BE2C (cell line): Measurements from ENCODE around the gene PPFIA4.

Experiments
- DNase-seq: peaks from one replicate; pipeline ENCODE4 v3.0.0-alpha.2; 2020
- H3K27me3 ChIP-seq: fragments of 250-450 bp; sonication (Bioruptor Pico); 2 replicates; pipeline ENCODE4 v1.5.1; 2020; ENCODE audit warnings: mild to moderate bottlenecking
- H3K36me3 ChIP-seq: fragments of 250-450 bp; sonication (Bioruptor Pico); 2 replicates; pipeline ENCODE4 v1.5.1; 2020; ENCODE audit warnings: mild to moderate bottlenecking
- H3K4me1 ChIP-seq: fragments of 250-450 bp; sonication (Bioruptor Pico); 2 replicates; pipeline ENCODE4 v1.5.1; 2020
- H3K4me3 ChIP-seq: 2 replicates; pipeline ENCODE4 v1.5.1; 2011; ENCODE audit warnings: low read depth, low read length
- H3K9me3 ChIP-seq: fragments of 250-450 bp; sonication (Bioruptor Pico); 2 replicates; pipeline ENCODE4 v1.5.1; 2020
- TF ChIP-seq, protein P1 (sequence below): IDR thresholded peaks from 2 replicates; pipeline ENCODE4 v1.5.1; 2012; ENCODE audit warnings: mild to moderate bottlenecking, low read depth, low read length

PPFIA4 gene

DNA sequence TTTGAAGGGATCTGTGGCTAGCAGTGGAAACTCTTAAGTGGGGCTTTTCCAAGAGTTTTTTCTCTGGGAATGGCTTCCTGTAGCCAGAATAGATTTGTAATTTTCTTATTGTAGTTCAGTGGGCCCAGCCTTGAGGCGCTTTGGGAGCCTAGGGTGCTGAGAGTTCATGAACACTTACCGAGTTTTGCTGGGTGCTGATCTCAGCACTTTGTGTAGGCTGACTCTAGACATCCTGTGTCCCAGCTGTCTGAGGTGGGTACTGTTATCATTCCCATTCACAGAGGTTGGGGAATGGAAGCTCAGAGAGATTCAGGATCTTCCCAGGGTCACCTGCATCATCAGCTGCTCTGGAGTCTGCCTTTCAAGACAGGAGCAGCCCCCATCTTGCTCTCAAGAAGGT lies 7.0 kb downstream of the PPFIA4 start:
- no peaks in the 10 kb centered on the region for H3K9me3 ChIP-seq
- H3K27me3 ChIP-seq, result no peaks in the 10 kb centered on the region
- no peaks in the 10 kb centered on the region for H3K36me3 ChIP-seq
- no peak overlapping the region for H3K4me3 ChIP-seq
- TF ChIP-seq, protein P1, sequence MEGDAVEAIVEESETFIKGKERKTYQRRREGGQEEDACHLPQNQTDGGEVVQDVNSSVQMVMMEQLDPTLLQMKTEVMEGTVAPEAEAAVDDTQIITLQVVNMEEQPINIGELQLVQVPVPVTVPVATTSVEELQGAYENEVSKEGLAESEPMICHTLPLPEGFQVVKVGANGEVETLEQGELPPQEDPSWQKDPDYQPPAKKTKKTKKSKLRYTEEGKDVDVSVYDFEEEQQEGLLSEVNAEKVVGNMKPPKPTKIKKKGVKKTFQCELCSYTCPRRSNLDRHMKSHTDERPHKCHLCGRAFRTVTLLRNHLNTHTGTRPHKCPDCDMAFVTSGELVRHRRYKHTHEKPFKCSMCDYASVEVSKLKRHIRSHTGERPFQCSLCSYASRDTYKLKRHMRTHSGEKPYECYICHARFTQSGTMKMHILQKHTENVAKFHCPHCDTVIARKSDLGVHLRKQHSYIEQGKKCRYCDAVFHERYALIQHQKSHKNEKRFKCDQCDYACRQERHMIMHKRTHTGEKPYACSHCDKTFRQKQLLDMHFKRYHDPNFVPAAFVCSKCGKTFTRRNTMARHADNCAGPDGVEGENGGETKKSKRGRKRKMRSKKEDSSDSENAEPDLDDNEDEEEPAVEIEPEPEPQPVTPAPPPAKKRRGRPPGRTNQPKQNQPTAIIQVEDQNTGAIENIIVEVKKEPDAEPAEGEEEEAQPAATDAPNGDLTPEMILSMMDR, result no peak
- peaks cover 9% of the 10 kb centered on the region for H3K4me1 ChIP-seq
- DNase-seq, result no peak

DNA sequence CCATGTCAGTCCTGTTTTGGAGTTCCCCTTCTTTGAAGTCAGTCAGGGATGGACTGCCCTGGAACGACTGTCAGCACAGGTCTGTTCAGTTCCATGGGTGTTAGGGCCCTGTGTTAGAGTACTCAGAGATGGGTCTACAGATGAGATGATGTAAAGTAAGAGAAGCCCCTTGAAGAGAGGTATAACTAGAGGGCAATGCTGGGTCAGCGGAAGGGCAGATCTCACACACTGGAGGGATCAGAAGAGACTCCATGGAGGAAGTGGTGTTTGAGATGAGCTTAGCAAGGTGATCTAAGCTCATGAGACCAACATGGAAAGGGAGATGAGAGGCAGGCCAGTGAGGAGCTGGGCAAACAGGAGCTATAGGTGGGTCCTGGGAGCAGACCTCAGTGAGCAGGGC lies 7.6 kb downstream of the PPFIA4 start:
- Histone ChIP-seq H3K4me3 (no peak overlapping the region), H3K4me1 (peaks cover 3% of the 10 kb centered on the region), H3K36me3 (no peaks in the 10 kb centered on the region), H3K27me3 (no peaks in the 10 kb centered on the region), H3K9me3 (no peaks in the 10 kb centered on the region)
- TF ChIP-seq, protein P1, result no peak
- no peak for DNase-seq

DNA sequence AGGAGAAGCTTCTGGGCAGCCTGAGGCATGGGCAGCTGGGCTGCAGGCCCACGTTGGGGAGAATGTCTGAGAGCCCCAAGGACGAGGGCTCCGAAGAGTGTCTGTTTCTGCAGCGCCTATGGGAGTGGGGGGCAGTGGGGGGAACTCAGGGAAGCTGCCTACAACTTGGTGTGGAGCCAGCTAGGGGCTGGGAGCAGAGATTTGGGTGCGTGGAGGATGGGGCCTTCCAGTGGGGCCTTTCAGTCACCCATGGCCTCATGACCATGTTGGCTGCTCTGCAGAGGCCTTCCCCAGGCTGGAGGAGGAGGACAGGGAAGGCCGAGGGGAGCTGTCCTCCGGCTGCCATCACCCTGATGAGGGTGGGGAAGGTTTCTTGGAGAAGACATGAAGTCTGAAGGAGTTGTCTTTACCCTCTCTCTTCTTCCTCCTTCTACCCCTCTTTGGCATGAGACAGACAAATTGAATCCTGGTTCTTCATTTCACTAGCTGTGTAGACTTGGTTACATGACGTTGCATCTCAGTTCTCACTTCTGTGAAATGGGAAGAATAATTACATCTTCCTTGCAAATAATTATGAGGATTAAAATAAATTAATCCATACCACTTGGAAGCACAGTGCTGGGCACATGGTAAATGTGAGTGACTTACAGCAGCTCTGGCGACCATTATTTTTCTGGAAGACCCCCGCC lies 8.3 kb downstream of the PPFIA4 start:
- H3K4me1 ChIP-seq, result peaks cover 4% of the 10 kb centered on the region
- TF ChIP-seq, protein P1, result no peak
- H3K36me3 ChIP-seq, result no peaks in the 10 kb centered on the region
- H3K9me3 ChIP-seq, result no peaks in the 10 kb centered on the region
- no peak overlapping the region for H3K4me3 ChIP-seq
- DNase-seq, result no peak
- H3K27me3 ChIP-seq, result no peaks in the 10 kb centered on the region

DNA sequence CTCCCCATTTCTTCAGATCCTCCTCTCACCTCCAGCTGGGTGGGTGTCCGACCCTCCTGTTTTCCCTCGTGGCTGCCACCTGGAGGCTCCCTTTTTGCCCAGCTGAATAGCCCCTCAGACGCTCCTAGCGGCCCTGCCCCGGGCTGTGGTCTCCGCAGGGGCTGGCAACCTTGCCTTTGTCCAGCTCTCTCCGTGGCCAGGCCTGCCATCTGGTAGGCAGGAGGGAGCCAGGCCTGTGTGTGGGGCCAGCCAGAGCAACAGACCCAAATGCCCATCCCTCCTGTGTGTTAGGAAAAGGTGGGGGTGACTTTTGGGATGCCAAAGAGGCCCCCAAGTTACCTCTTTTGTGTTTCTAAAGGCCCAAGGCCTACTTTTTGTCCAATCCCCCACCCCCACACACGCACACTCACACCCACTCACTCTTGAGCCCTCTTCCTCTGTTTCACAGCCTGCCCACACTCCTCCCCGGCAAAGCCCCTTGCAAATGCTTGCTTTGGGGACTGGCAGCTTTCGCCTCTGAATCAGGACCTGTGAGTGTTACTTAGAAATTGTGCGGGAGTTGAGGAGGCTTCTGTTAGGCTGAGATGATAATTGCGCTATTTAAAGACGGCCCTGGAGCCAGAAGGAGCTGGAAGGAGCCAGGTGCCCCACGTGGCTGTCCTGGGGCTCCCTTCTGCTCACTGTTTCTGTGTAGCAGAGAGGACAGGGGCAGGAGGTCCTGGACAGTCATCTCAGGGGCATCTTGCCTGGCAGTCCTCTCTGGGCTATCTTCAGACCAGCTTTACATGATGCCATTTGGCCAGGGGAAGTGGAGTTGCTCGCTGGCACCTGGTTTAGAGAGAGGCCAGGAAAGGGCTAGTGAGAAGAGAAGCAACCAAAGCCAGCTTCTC lies 9.1 kb downstream of the PPFIA4 start:
- peaks cover 10% of the 10 kb centered on the region for H3K4me1 ChIP-seq
- no peak overlapping the region for H3K4me3 ChIP-seq
- DNase-seq, result no peak
- H3K36me3 ChIP-seq, result no peaks in the 10 kb centered on the region
- no peaks in the 10 kb centered on the region for H3K27me3 ChIP-seq
- no peaks in the 10 kb centered on the region for H3K9me3 ChIP-seq
- TF ChIP-seq, protein P1, result no peak

DNA sequence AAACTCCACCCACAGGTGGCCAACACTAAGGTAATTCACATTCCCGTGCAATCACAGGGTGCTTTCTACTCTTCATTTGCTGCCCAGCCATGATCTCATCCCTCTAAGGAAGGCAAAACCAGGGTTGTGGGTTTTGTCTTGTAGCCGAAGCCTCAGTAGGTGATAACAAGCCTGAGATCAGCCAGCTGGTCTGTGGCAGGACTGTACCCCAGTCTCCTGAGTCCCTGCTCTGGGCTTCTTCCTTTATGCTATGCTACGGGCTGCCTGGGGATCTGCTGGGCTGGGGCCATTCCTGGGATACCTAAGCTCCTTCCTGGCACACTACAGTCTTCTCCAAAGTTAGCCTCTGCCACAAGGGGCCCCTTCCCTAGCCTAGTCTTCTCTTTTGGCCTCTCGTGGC lies 9.8 kb downstream of the PPFIA4 start:
- Histone ChIP-seq H3K4me3 (no peak overlapping the region), H3K9me3 (no peaks in the 10 kb centered on the region), H3K27me3 (no peaks in the 10 kb centered on the region), H3K36me3 (no peaks in the 10 kb centered on the region), H3K4me1 (peaks cover 16% of the 10 kb centered on the region)
- TF ChIP-seq, protein P1, result no peak
- DNase-seq, result no peak

DNA sequence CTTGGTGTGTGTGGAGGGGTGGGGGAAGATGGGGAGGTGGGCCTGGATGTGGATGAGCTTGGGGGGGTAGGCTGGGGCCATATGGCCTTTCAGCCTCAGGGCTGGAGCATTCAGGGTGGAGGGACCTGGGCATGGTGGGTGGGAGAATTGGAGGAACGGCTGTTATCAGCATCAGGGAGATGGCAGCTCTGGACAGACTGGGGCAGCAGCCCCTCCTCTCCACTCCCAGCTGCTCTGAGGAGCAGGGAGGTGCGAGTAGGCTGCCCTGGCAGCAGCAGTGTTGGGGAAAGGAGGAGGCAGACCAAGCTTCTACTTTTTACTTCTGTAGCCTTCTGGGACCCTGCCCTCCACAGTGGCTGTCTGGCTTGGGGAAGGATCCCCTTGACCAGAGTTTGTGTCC lies 10.2 kb downstream of the PPFIA4 start:
- DNase-seq, result peak; percentile 55
- Histone ChIP-seq H3K9me3 (no peaks in the 10 kb centered on the region), H3K4me1 (peaks cover 16% of the 10 kb centered on the region), H3K36me3 (no peaks in the 10 kb centered on the region), H3K4me3 (no peak overlapping the region), H3K27me3 (no peaks in the 10 kb centered on the region)
- TF ChIP-seq, protein P1, result no peak
